K562 (cell line): Measurements from ENCODE around the gene ADAM19. TPM values are rescaled to one million over a fixed set of nuclear protein-coding genes. Genes with fewer than 3 reads are reported as not detected.

ENCODE experiments used
- ATAC-seq: fragments of 200-7000 bp; cut with Tn5 transposase; 3 replicates; pipeline ENCODE4 v1.9.1; 2020; ENCODE audit warnings: moderate library complexity
- BruUV-seq: library from RNA; stranded (reverse); fragments of 400-500 nt; replicated peaks from 2 replicates; lab custom pipeline; 2021; lab: Mats Ljungman, UMichigan
- CTCF ChIA-PET: fragments of 300-600 bp; formaldehyde crosslinking; extraction: SDS; loops from one replicate; lab custom pipeline; 2021; ENCODE audit warnings: low intra/inter-chr PET ratio; lab: Yijun Ruan, JAX
- POLR2A ChIA-PET: fragments of 300-600, 350-650 bp; sonication (Branson Sonifier 250); formaldehyde crosslinking; extraction: SDS; loops from one replicate; lab custom pipeline; 2021; ENCODE audit warnings: antibody characterized with exemption, inconsistent platforms; lab: Yijun Ruan, JAX
- DNase-seq, 4 experiments: peaks; one replicate each; pipeline versions ENCODE4 v3.0.0 to v3.0.0-alpha.2; 2011 to 2018; ENCODE audit warnings: low spot score in 3 of 4, mixed read lengths in 3 of 4; ENCODE audit errors: extremely low read depth in 1 of 4
- FAIRE-seq: peaks from 2 replicates; lab custom pipeline; 2011; peaks lifted over from hg19 to GRCh38; lab: Jason Lieb, UNC
- H2AFZ ChIP-seq: 2 replicates; pipeline ENCODE4 v1.6.0; 2011; ENCODE audit warnings: low read depth, low read length, control low read depth, inconsistent platforms
- H3K27ac ChIP-seq: fragments of 200-600 bp; 3 replicates; pipeline ENCODE4 v1.8.0; 2011; ENCODE audit warnings: low read depth, mild to moderate bottlenecking, control low read depth, inconsistent platforms, low read length, moderate library complexity, mixed read lengths; ENCODE audit errors: extremely low read depth
- H3K27me3 ChIP-seq, 2 experiments: fragments of 300-600 bp in 1 of 2; 2 replicates in 1 of 2; 3 replicates in 1 of 2; pipeline versions ENCODE4 v1.6.0 to v1.8.0; 2011; ENCODE audit warnings: inconsistent platforms in 2 of 2, low read length in 2 of 2, mild to moderate bottlenecking in 1 of 2, mixed read lengths in 1 of 2, moderate library complexity in 1 of 2; ENCODE audit not compliant: control insufficient read depth in 2 of 2, insufficient read depth in 2 of 2
- H3K36me3 ChIP-seq: fragments of 300-600 bp; 3 replicates; pipeline ENCODE4 v1.8.0; 2011; ENCODE audit warnings: mild to moderate bottlenecking, low read length, inconsistent platforms; ENCODE audit not compliant: control insufficient read depth, insufficient read depth
- H3K4me1 ChIP-seq, 2 experiments: fragments of 200-600 bp in 1 of 2; replicated peaks in 1 of 2; 2 replicates in 1 of 2; 3 replicates in 1 of 2; pipeline versions ENCODE4 v1.5.1 to v1.8.0; 2011; ENCODE audit warnings: inconsistent platforms in 2 of 2, low read length in 2 of 2, mild to moderate bottlenecking in 1 of 2, mixed read lengths in 1 of 2, moderate library complexity in 1 of 2; ENCODE audit not compliant: control insufficient read depth in 2 of 2, insufficient read depth in 2 of 2
- H3K4me2 ChIP-seq: 2 replicates; pipeline ENCODE4 v1.6.1; 2011; ENCODE audit warnings: low read length, control low read depth, inconsistent platforms, mixed read lengths; ENCODE audit not compliant: insufficient read depth
- H3K4me3 ChIP-seq: fragments of 200-600 bp; sonication (generic), shearing (Covaris generic); 2 replicates; pipeline ENCODE4 v1.5.1; 2016; ENCODE audit warnings: control low read depth, inconsistent platforms
- H3K79me2 ChIP-seq: fragments of 200-600 bp; 3 replicates; pipeline ENCODE4 v1.8.0; 2011; ENCODE audit warnings: low read length, inconsistent platforms; ENCODE audit not compliant: control insufficient read depth, insufficient read depth
- H3K9ac ChIP-seq, 2 experiments: 2 replicates each; pipeline versions ENCODE4 v1.6.0 to v1.6.1; 2011; ENCODE audit warnings: low read depth in 2 of 2, low read length in 2 of 2, control low read depth in 1 of 2, inconsistent platforms in 1 of 2, mild to moderate bottlenecking in 1 of 2, mixed read lengths in 1 of 2; ENCODE audit not compliant: insufficient read depth in 1 of 2
- H3K9me1 ChIP-seq: one replicate; pipeline ENCODE4 v1.6.0; 2011; ENCODE audit warnings: inconsistent platforms, mild to moderate bottlenecking, low read length, moderate library complexity; ENCODE audit not compliant: control insufficient read depth, insufficient read depth
- H3K9me3 ChIP-seq: replicated peaks from 2 replicates; pipeline ENCODE4 v1.5.1; 2011; ENCODE audit warnings: low read depth, low read length, inconsistent platforms; ENCODE audit not compliant: control insufficient read depth, insufficient read depth
- H4K20me1 ChIP-seq: replicated peaks from 2 replicates; pipeline ENCODE4 v1.6.1; 2011; ENCODE audit warnings: low read length, inconsistent platforms, mixed read lengths; ENCODE audit not compliant: control insufficient read depth, insufficient read depth
- CBX1 ChIP-seq: sonication (generic); IDR thresholded peaks from 2 replicates; pipeline ENCODE4 v1.6.1; 2016; ENCODE audit warnings: antibody characterized with exemption, low read depth, mild to moderate bottlenecking
- DDX20 ChIP-seq: fragments of 450-650 bp; IDR thresholded peaks from 2 replicates; pipeline ENCODE4 v1.6.1; 2016; ENCODE audit warnings: missing genetic modification characterization, low read depth, mild to moderate bottlenecking, missing compliant biosample characterization, moderate library complexity
- GATAD2B ChIP-seq: fragments of 450-650 bp; IDR thresholded peaks from 2 replicates; pipeline ENCODE4 v1.6.1; 2017; ENCODE audit warnings: mild to moderate bottlenecking, borderline replicate concordance
- IFI16 ChIP-seq: fragments of 250-450 bp; sonication (Bioruptor Pico); IDR thresholded peaks from 2 replicates; pipeline ENCODE4 v2.1.2; 2022; ENCODE audit warnings: mild to moderate bottlenecking, inconsistent platforms
- MXI1 ChIP-seq: IDR thresholded peaks from 2 replicates; pipeline ENCODE4 v1.6.1; 2011; ENCODE audit warnings: low read depth, mild to moderate bottlenecking, improper control_type of control experiment, low read length
- RBM22 ChIP-seq: fragments of 200-400 bp; formaldehyde crosslinking; IDR thresholded peaks from 2 replicates; pipeline ENCODE4 v1.6.1; 2018; ENCODE audit warnings: low read length, low read depth; ENCODE audit not compliant: poor library complexity, severe bottlenecking
- XRCC4 ChIP-seq: IDR thresholded peaks from one replicate; pipeline ENCODE4 v1.6.1; 2011; ENCODE audit not compliant: insufficient read depth, insufficient read length; ENCODE audit errors: extremely low read depth
- ZBTB8A ChIP-seq: fragments of 450-650 bp; IDR thresholded peaks from 2 replicates; pipeline ENCODE4 v1.6.1; 2018; ENCODE audit warnings: mild to moderate bottlenecking, moderate library complexity; ENCODE audit not compliant: partially characterized antibody
- ZNF586 ChIP-seq: fragments of 450-650 bp; formaldehyde crosslinking; conservative IDR thresholded peaks from 2 replicates; pipeline ENCODE4 v1.4.0; 2020; ENCODE audit warnings: mild to moderate bottlenecking, moderate library complexity
- WGBS: fragments of 100-300 bp; shearing (Covaris generic); methylation state at CpG from one replicate; pipeline ENCODE4 v1.1.6; 2016; ENCODE audit warnings: low coverage, mixed read lengths; ENCODE audit not compliant: insufficient coverage; ENCODE audit errors: missing lambda C conversion rate; 5-methylcytosine and 5-hydroxymethylcytosine counted together
- in situ Hi-C: fragments of 300-500 bp; cut with MboI; formaldehyde crosslinking; loops from 4 replicates; pipeline ENCODE4 v1.15.0; 2018; ENCODE audit warnings: inconsistent platforms, mixed read lengths
- intact Hi-C: fragments of 100-400 bp; cut with micrococcal nuclease; formaldehyde crosslinking; loops from 2 replicates; pipeline ENCODE4 v1.14.2; 2022
- polyA plus RNA-seq, 8 experiments: library from polyadenylated mRNA; depleted of rRNA in 4 of 8; stranded (reverse) in 5 of 8; unstranded in 3 of 8; fragments of >200 nt; fragmentation: Nextera tagmentation in 2 of 8; fragmentation: Illumina TruSeq in 1 of 8; extraction: Ambion mirVana in 2 of 8; extraction: Trizol in 1 of 8; gene quantifications; 2 replicates each; pipeline versions ENCODE4 v1.2.1 to v1.2.3, GENCODE V29; 2011 to 2014; ENCODE audit warnings: inconsistent platforms in 1 of 8, missing spikeins in 1 of 8
- total RNA-seq, 7 experiments: library from RNA; depleted of rRNA in 6 of 7; stranded (reverse); fragments of >200 nt in 6 of 7; fragmentation: Illumina TruSeq in 2 of 7; extraction: Trizol in 2 of 7; gene quantifications; 2 replicates each; pipeline versions ENCODE4 v1.2.1 to v1.2.3, GENCODE V29; 2011 to 2021; ENCODE audit warnings: low replicate concordance in 1 of 7
- TF ChIP-seq, protein P1 (sequence below): sonication (generic); formaldehyde crosslinking; IDR thresholded peaks from 2 replicates; pipeline ENCODE4 v1.8.1; 2023; ENCODE audit warnings: mild to moderate bottlenecking, missing genetic modification reagents
- TF ChIP-seq, protein P2 (sequence below): fragments of 450-650 bp; IDR thresholded peaks from 2 replicates; pipeline ENCODE4 v1.6.1; 2017; ENCODE audit warnings: antibody characterized with exemption
- TF ChIP-seq, protein P3 (sequence below): fragments of 250-450 bp; sonication (Bioruptor Pico); IDR thresholded peaks from 2 replicates; pipeline ENCODE4 v1.4.0; 2020; ENCODE audit warnings: mild to moderate bottlenecking
- TF ChIP-seq, protein P4 (sequence below): conservative IDR thresholded peaks from 2 replicates; pipeline ENCODE4 v1.6.1; 2011; ENCODE audit warnings: low read depth, mild to moderate bottlenecking, low read length; ENCODE audit not compliant: control insufficient read depth
- TF ChIP-seq, protein P5 (sequence below): fragments of 250-450 bp; sonication (Bioruptor Pico); IDR thresholded peaks from 2 replicates; pipeline ENCODE4 v1.8.0; 2021; ENCODE audit warnings: borderline replicate concordance, mild to moderate bottlenecking, moderate library complexity; ENCODE audit not compliant: poor library complexity, severe bottlenecking

The ADAM19 gene
- total and polyA plus RNA-seq, 9 of the 15 experiments (the other 6 are each of a cell fraction or from before 2014, with no cell fraction given) = 0.11 to 1.1 (median 0.43) TPM

DNA sequence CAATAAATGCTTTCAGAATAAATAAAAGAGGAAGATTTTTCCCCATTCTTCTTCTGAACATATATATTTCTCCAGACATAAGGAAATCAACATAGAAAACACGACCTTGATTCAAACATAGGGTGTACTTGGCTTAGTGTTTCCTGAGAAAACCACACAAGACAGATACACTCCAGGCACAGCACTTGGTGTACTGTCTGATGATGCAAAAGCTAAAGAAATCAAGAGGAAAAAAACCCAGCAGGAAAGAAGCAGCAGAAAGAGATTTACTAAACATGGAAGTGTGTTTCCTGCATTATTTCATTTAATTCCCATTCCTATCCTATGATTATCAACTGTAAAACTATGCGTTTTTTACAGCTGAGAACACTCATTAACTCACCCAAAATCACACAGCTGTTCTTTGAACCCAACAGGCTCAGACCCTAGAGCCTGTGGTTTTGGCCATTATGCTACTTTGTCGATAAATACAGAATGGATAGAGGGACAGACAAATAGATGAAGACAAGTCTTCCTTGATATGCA is 69.4 kb downstream of the ADAM19 start:
- 0% methylated on average over 3 of the region's 3 CpGs for WGBS
- ATAC-seq (no peak), FAIRE-seq (no peak), DNase-seq (no peak)
- H3K9ac ChIP-seq = no peak overlapping the region
- H3K27ac ChIP-seq = no peak overlapping the region
- H3K9me3 ChIP-seq = no peaks in the 10 kb centered on the region
- ChIA-PET POLR2A (no interaction called here), CTCF (no interaction called here)
- H3K4me2 ChIP-seq = no peak overlapping the region
- no peaks in the 10 kb centered on the region for H3K4me1 ChIP-seq
- H2AFZ ChIP-seq = no peak overlapping the region
- no TSS peak for BruUV-seq
- peaks cover 0 to 7% of the 10 kb centered on the region in 2 experiments; a peak in 1 of 5 replicates for H3K27me3 ChIP-seq
- no peaks in the 10 kb centered on the region for H3K36me3 ChIP-seq
- no peak overlapping the region for H3K4me3 ChIP-seq
- H4K20me1 ChIP-seq = no peaks in the 10 kb centered on the region
- no peaks in the 10 kb centered on the region for H3K9me1 ChIP-seq
- intact Hi-C loops (no loop called here), in situ Hi-C loops (no loop called here)
- no peaks in the 10 kb centered on the region for H3K79me2 ChIP-seq
- TF ChIP-seq ZNF586 (CRISPR knock-in tag) (no peak), RBM22 (no peak), IFI16 (CRISPR knock-in tag) (no peak), CBX1 (no peak), ZBTB8A (no peak), GATAD2B (no peak), MXI1 (no peak), XRCC4 (no peak), DDX20 (tag) (no peak)
- TF ChIP-seq, protein P1, sequence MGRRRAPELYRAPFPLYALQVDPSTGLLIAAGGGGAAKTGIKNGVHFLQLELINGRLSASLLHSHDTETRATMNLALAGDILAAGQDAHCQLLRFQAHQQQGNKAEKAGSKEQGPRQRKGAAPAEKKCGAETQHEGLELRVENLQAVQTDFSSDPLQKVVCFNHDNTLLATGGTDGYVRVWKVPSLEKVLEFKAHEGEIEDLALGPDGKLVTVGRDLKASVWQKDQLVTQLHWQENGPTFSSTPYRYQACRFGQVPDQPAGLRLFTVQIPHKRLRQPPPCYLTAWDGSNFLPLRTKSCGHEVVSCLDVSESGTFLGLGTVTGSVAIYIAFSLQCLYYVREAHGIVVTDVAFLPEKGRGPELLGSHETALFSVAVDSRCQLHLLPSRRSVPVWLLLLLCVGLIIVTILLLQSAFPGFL (CRISPR knock-in tag) = no peak
- TF ChIP-seq, protein P2, sequence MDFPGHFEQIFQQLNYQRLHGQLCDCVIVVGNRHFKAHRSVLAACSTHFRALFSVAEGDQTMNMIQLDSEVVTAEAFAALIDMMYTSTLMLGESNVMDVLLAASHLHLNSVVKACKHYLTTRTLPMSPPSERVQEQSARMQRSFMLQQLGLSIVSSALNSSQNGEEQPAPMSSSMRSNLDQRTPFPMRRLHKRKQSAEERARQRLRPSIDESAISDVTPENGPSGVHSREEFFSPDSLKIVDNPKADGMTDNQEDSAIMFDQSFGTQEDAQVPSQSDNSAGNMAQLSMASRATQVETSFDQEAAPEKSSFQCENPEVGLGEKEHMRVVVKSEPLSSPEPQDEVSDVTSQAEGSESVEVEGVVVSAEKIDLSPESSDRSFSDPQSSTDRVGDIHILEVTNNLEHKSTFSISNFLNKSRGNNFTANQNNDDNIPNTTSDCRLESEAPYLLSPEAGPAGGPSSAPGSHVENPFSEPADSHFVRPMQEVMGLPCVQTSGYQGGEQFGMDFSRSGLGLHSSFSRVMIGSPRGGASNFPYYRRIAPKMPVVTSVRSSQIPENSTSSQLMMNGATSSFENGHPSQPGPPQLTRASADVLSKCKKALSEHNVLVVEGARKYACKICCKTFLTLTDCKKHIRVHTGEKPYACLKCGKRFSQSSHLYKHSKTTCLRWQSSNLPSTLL = no peak
- TF ChIP-seq, protein P3, sequence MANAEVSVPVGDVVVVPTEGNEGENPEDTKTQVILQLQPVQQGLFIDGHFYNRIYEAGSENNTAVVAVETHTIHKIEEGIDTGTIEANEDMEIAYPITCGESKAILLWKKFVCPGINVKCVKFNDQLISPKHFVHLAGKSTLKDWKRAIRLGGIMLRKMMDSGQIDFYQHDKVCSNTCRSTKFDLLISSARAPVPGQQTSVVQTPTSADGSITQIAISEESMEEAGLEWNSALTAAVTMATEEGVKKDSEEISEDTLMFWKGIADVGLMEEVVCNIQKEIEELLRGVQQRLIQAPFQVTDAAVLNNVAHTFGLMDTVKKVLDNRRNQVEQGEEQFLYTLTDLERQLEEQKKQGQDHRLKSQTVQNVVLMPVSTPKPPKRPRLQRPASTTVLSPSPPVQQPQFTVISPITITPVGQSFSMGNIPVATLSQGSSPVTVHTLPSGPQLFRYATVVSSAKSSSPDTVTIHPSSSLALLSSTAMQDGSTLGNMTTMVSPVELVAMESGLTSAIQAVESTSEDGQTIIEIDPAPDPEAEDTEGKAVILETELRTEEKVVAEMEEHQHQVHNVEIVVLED (CRISPR knock-in tag) = no peak
- TF ChIP-seq, protein P4, sequence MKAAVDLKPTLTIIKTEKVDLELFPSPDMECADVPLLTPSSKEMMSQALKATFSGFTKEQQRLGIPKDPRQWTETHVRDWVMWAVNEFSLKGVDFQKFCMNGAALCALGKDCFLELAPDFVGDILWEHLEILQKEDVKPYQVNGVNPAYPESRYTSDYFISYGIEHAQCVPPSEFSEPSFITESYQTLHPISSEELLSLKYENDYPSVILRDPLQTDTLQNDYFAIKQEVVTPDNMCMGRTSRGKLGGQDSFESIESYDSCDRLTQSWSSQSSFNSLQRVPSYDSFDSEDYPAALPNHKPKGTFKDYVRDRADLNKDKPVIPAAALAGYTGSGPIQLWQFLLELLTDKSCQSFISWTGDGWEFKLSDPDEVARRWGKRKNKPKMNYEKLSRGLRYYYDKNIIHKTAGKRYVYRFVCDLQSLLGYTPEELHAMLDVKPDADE = no peak
- TF ChIP-seq, protein P5, sequence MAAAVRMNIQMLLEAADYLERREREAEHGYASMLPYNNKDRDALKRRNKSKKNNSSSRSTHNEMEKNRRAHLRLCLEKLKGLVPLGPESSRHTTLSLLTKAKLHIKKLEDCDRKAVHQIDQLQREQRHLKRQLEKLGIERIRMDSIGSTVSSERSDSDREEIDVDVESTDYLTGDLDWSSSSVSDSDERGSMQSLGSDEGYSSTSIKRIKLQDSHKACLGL = no peak
